Fibroblast of the conjunctiva (primary cell): ENCODE measurements around the gene UBE2R2.

Source experiments
- DNase-seq: peaks from one replicate; pipeline ENCODE4 v3.0.0-alpha.2; 2010; ENCODE audit warnings: low read depth

UBE2R2 gene

GRCh38 chr9:33884856-33885701, 68.1 kb downstream of the UBE2R2 start:
- no peak for DNase-seq

- no peak for DNase-seq
These were observed 69.0 kb downstream of the UBE2R2 start for GRCh38 chr9:33885948-33886347.

- no peak for DNase-seq
These were observed 76.9 kb downstream of the UBE2R2 start for GRCh38 chr9:33893861-33894260.

- DNase-seq = no peak
These were observed 77.4 kb downstream of the UBE2R2 start for GRCh38 chr9:33894316-33894715.

GRCh38 chr9:33903157-33903780, 86.3 kb downstream of the UBE2R2 start:
- no peak for DNase-seq

- no peak for DNase-seq
These were observed 88.2 kb downstream of the UBE2R2 start for GRCh38 chr9:33905137-33905536.

GRCh38 chr9:33906769-33907168, 89.8 kb downstream of the UBE2R2 start:
- no peak for DNase-seq

- DNase-seq = no peak
These were observed 90.4 kb downstream of the UBE2R2 start for GRCh38 chr9:33907347-33907746.

GRCh38 chr9:33908114-33908513, 91.2 kb downstream of the UBE2R2 start:
- no peak for DNase-seq

GRCh38 chr9:33908749-33909148, 91.8 kb downstream of the UBE2R2 start:
- DNase-seq = no peak

GRCh38 chr9:33913541-33913940, 96.6 kb downstream of the UBE2R2 start:
- DNase-seq = no peak

- DNase-seq = no peak
These were observed 98.1 kb downstream of the UBE2R2 start for GRCh38 chr9:33914887-33915628.

- DNase-seq = no peak
These were observed 100.1 kb downstream of the UBE2R2 start for GRCh38 chr9:33917036-33917435.

- no peak for DNase-seq
These were observed 102.4 kb downstream of the UBE2R2 start for GRCh38 chr9:33919276-33919897.

GRCh38 chr9:33921967-33922895, 105.3 kb downstream of the UBE2R2 start:
- no peak for DNase-seq

GRCh38 chr9:33923079-33923478, 106.1 kb downstream of the UBE2R2 start:
- no peak for DNase-seq

GRCh38 chr9:33923998-33924701, 107.2 kb downstream of the UBE2R2 start:
- no peak for DNase-seq

- peak; percentile 46 for DNase-seq
These were observed 108.2 kb downstream of the UBE2R2 start for GRCh38 chr9:33924978-33925797.

- no peak for DNase-seq
These were observed 110.0 kb downstream of the UBE2R2 start for GRCh38 chr9:33926746-33927485.
